GM19468 (cell line): ENCODE measurements around the gene YIPF1.
"Not testable (repeated sequence)": the region's sequence is repeated elsewhere in the genome, so short reads cannot be mapped to it uniquely, and the experiment has no call there.

Source experiments
- ATAC-seq: cut with Tn5 transposase; IDR thresholded peaks from one replicate; pipeline ENCODE4 v1.9.1; 2021; ENCODE audit warnings: mild to moderate bottlenecking, moderate library complexity, moderate number of reproducible peaks; ENCODE audit not compliant: unreplicated experiment; ENCODE audit errors: extremely low read depth

YIPF1 gene

DNA sequence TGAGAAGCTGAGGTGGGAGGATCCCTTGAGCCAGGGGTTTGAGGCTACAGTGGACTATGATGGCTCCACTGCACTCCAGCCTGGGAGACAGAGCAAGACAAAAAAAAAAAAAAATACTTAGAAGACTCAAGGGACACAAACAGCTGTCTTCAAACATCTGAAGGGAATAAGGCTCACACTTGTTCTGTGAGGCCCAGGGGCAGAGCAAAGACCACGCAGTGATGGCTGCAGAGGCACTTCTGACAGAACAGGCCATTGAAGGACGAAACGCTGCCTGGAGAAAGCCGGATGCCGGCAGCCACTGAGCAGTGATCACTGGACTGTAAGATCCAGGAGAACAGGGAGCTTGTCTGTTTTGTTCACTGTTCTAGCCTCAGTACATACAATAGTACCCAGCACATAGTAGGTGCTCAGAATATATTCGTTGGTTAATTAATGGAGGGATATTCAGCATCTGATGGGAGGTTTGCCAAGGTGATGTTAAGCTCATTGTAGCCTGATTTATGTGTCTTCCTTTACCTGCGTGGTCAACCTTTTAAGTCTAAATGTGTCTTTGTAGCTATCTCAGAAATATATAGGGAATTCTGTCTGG, 39.4 kb downstream of the YIPF1 start:
- ATAC-seq: no peak

DNA sequence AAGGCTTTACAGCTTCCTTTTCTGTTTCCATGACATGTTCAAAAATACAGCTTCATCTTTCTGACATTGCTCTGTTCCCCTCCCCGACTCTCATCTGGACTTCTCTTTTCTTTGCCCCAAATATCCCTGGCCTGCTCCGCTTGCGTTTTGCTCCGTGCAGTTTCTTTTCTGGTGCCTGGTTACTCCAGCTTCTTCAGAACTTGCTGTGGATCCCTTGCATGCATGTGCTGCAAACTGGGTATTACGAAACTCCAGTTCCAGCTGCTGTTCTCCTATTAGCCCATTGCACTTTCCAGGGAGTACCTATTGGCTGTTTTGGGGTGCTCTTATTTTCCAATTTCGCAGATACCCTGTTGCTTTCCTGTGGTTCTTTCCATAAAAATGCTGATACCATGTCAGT, 41.6 kb downstream of the YIPF1 start:
- ATAC-seq: no peak

DNA sequence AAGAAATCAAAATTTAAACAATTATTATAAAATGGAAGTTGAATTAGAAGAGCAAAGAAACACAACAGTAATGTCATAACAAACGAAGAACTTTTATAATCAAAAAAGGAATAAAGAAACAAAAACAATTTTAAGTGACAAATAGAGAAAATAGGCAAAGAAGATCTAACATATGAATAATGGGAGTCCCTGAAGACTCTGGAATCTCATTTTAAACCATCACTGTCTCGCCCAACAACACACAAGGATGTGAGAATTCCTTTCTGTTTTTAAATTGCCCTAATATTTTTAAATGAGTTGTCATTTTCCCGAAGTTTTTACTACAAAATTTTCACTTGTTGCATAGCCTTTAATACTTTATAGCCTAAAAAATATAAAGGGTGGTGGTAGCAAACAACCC, 47.2 kb downstream of the YIPF1 start:
- no peak for ATAC-seq

DNA sequence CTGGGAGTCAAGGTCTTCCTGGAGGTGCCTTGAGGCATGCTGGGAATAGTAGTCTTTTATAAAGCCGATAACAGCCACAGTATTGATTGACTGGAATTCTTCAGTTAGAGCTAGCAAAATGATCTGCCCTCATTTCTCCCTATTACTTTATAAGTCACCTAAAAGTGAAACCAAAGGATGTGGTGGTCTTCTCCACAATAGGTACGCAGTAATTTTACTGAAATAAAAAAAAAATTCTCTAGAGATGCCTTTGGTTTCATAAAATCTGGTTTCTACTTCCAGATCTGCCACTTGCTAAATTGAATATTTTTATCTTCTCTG, 51.0 kb downstream of the YIPF1 start:
- ATAC-seq: no peak

DNA sequence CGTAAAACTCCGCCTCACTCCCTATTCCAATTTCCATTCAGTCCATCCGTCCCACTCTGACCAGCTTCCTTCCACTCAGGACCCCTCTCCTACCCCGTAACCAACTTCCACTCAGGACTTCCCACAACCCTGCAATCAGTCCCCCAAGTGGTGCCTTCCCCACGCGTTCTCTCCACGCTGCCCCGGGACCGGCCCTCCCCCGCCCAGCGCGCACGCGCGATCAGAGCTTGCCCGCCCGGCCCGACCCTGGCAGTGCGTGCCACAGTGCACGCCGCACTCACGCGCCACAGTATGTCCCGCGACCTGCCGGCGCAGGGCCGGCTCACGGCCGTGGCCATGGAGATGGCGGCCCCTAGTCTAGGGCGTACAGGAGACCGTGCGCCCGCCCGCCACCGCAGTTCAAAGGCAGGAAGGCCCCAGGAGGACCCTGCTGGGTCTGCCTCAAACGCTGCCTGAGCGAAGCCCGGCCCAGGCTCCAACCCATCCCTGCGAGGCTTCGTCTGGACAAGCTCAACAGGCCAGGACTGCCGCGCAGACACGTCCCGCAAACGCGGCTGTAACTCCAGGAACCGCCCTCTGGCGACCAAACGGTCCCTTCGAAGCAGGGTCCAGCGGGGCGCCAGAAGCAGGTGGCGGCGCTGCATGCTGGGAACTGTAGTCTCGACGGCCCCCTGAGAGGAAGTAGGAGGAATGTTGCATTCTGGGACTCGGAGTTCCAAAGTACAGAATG, 51.5 kb downstream of the YIPF1 start, which contains the start of gene NDC1:
TSS of gene NDC1 (minus strand) at position 373 of the 730 bp plus-strand sequence. CDS start at position 338, 35 bp downstream.
- ATAC-seq: peak; percentile 81

DNA sequence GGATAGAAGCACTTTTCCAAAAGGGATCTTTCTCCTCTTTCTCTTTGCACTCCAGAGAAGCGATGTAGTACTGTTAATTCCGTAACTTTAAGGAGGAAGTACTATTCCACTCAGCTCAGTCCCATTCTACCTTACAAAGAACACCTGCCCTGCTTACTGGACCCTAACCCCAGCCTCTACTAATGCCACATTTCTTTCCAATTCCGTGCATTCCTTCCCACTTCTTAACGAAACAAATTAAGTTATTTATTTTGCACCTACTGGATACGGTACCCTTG, 52.0 kb downstream of the YIPF1 start:
- no peak for ATAC-seq

DNA sequence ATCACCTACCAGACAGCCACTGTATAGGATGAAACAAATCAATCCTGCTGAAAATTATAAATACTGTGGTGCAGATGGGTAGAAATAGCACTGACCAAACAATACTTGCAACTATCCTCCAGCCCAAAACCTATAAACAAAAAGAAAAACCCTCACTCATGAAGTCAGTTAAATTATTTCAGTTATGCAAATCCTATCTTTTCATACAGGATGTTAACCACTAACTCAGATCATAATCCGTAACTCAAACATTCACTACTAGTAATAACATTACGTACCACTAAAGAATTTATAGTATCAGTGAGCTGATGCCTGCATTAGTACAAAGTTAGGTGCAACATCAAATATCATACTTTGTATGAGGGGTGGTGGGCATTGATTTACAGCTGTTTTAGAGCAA, 54.1 kb downstream of the YIPF1 start:
- ATAC-seq: no peak

DNA sequence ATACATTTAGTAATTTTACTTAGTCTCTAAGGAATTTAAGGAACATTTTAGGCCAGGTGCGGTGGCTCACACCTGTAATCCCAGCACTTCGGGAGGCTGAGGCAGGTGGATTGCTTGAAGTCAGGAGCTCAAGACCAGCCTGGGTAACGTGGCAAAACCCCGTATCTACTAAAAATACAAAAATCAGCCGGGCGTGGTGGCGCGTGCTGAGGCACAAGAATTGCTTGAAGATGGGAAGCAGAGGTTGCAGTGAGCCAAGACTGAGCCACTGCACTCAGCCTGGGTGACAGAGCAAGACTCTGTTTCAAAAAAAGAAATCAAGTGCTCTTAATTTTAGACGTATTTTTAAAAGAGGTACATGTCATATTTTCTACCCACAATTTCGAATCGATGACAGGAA, 54.8 kb downstream of the YIPF1 start:
- ATAC-seq: no peak

DNA sequence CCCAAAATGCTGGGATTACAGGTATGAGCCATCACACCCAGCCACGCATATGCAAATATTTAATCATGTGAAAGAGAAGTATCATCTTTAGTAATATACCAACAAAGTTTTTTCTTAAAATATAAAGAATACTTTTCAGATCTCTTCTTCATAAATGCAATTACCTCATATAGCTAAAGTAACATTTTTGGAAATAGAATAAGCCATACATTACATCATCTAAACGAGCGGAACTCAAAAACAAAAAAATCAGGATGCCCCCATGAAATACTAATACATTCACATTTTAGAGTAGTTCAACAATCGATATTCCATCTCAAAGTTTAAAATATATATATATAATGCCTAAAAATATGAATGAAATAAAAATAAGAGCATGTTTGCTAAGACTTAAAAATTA, 56.2 kb downstream of the YIPF1 start:
- no peak for ATAC-seq

DNA sequence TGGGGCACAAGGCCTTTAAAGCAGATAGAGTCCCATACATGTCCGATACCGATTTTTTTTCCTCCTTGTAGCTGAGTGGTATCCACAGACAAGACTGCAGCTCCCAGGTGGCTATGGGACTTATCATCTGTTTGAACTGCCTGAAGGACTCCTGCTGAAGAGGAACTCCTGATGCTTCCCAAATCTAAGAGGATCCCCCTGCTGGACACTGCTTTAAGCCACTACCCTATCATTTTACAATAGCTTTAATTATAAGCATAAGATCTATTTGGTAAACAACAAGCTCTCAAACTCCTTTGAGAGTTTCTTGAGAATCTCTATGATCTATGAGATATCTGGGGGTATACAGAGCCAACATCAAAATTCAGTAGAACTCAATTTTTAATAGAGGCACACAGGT, 63.2 kb downstream of the YIPF1 start:
- no peak for ATAC-seq

DNA sequence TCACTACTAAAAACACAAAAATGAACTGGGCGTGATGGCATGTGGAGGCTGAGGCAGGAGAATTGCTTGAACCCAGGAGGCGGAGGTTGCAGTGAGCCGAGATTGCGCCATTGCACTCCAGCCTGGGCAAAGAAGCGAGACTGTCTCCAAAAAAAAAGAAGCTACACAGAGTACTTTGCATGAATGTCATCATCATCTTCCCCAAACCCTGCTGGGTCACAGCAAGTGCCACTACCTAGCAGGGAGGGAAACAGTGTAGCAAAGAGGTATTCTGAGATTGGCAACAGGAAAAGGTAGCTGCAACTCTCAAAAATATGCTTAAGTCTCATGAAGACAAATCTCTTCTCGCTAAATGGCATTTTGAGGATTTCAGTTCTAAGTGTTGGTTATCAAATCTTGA, 64.3 kb downstream of the YIPF1 start:
- no peak for ATAC-seq

DNA sequence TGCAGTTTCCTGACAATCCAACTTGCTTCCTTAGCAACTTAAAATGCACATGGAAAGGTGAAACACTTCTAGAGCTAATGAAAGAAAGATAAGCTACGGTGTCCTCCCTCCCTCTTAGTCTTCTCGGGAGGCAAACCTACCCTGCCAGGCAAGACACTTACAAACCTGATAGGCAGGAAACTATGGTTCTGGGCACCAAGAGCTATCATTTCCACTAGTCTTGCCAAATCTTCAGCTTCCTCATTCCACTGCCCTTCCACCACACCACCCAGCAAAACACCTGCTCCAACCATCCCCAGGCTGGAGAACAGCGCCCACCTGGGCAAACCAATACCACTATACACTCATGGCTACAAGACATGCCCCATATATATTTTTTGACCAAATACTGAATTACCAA, 66.7 kb downstream of the YIPF1 start:
- ATAC-seq: no peak

DNA sequence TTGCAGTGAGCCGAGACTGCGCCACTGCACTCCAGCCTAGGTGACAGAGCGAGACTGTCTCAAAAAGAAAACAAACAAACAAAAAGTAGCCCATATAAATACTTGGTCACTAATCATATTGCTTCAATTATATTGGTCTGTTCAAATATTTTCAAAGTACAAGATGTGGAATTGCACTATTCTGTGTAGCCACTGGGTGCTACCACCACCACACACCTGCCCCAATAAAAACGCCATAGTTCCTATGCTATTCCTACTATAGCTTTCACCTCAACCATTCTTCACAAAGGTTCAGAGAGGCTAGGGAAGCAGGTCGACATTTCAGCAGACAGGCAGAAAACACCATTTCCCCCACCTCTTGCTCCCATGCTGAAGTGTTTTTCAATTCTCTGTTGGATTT, 68.2 kb downstream of the YIPF1 start:
- ATAC-seq: no peak

DNA sequence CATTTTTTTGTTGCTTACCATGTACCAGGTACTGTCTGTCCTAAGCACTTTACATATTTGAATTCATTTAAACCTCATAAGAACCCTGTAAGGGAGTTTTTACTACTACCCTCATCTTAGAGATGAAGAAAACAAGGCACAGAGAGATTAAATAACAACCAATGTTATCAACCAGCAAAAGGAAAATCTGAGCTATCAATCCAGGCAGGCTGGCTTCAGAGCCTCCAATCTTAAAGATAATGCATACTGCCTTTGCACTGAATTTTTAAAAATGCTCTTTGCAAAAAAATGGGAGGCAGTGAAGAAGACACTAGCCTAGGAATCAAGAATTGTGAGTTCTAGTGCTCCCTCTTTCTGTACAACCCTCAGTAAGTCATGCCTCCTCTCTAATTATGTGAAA, 70.2 kb downstream of the YIPF1 start:
- no peak for ATAC-seq

DNA sequence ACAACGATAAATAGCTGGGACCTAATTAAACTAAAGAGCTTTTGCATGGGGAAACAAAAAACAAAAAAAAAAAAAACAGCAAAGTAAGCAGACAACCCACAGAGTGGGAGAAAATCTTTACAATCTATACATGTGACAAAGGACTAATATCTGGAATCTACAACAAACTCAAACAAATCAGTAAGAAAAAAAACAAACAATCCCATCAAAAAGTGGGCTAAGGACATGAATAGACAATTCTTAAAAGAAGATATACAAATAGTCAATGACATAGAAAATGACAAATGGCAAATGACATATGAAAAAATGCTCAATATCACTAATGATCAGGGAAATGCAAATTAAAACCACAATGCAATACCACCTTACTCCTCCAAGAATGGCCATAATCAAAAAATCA, 73.0 kb downstream of the YIPF1 start:
- ATAC-seq: not testable (repeated sequence)

DNA sequence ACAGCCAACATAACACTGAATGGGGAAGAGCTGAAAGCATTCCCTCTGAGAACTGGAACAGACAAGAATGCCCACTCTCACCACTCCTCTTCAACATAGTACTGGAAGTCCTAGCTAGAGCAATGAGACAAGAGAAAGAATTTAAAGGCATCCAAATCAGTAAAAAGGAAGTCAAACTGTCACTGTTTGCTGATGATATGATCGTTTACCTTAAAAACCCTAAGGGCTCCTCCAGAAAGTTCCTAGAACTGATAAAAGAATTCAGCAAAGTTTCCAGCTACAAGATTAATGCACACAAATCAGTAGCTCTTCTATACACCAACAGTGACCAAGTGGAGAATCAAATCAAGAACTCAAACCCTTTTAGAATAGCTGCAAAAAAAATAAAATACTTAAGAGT, 74.1 kb downstream of the YIPF1 start:
- ATAC-seq: not testable (repeated sequence)

DNA sequence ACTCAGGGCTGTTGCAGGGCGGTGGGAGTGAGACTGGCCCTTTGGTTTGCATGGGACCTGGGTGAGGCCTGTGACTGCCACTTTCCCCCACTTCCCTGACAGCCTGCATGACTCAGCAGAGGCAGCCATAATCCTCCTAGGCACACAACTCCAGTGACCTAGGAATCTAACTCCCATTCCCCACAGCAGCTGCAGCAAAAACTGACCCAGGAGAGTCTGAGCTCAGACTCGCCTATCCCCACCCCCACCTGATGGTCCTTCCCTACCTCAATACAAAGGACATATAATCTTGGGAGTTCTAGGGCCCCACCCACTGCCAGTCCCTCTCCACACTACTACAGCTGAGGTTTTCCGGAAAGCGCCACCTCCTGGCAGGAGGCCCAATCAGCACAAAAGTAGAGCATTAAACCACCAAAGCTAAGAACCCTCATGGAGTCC, 78.2 kb downstream of the YIPF1 start:
- no peak for ATAC-seq

DNA sequence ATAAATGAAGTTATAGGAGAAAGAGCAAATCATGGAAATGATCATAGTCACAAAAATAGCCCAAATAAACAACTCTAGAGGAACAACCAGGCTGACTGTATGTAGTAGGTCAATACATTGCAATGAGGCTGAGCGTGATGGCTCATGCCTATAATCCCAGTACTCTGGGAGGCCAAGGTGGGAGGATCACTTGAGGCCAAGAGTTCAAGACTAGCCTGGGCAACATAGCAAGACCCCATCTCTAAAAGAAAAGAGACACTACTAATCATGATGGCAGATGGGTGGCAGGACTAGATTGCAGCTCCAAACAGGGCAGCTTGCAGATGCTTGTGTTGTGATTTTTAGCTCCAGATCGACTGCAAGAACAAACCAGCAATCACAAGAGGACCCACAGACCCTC, 79.1 kb downstream of the YIPF1 start:
- ATAC-seq: no peak

DNA sequence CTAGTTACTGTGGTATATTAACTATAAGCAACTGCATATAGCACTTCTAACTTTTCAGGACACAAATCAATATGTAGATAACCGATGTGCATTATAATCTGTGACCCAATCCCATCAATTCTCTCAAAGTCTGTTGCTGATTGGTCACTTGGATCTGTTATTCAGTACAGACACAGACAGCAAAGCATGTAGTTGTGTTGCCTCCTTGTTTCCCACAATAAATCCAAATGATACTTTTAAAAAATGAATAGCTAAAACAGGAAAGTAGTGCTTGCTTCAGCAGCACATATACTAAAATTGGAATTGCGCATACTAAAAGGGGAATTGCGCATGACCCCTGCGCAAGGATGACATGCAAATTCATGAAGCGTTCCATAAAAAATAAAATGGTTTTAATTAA, 79.6 kb downstream of the YIPF1 start:
- ATAC-seq: no peak

DNA sequence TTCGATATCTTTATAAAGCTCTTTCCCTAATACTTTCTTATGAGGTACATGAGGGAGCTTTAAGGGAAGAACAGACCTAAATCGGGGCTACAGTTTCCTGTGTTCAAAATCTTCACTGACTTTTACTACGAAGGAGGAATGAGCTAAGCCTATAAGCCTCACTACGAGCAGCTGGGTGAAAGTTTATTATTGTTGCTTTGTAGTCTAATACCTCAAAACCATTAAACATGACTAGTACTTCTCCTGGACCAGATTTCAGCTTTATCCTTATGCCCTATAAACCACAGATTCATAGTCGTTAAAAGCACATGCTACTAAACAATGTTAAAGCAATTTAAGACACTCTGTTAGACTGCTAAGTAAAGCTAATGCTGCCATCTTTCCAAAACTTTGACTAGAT, 81.7 kb downstream of the YIPF1 start:
- no peak for ATAC-seq

DNA sequence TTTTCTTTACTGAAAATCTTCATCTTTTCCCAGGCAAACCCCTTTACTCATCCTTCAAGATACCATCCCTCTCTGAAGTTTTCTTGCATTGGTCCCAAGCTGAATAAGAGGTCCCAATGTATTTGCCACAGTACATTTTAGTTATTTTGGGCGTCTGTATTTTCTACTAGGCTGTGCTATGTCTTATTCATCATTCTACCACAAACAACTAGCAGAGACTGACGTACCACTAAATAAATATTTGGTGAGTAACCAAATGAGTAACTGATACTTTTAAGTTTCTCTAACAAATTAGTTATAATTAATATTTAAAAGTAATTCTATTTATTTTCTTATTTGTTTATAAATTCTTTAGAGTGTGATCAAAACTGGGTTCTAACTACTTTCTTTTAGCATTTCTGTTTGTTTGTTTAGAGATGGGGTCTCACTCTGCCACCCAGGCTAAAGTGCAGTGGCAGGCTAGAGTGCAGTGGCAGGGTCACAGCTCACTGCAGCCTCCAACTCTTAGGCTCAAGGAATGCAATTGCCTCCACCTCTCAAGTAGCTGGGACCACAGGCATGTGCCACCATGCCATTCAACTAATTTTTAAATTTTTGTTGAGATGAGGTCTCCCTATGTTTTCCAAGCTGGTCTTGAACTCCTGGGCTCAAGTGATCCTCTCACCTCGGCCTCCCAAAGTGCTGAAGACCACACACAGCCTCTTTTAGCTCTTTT, 84.6 kb downstream of the YIPF1 start:
- ATAC-seq: no peak

DNA sequence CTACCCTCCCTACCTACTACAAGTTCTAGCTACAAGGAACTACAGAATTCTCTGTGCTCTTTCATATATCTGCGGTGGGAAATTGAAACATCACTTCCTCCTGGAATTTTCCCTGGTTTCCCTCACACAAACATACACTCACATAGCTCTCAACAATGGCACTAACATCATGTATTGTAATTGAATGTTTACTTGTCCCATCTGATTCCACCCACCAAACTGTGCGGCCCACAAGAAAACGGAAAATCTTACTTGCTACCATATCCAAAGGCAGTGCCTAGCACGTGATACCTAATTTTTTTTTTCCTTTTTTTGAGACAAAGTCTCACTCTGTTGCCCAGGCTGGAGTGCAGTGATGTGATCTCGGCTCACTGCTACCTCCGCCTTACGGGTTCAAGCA, 85.4 kb downstream of the YIPF1 start:
- no peak for ATAC-seq
